Peyer's patch (tissue), 4 donors: ENCODE data around the gene RSPH1. TPM values are rescaled to one million over a fixed set of nuclear protein-coding genes. Genes with fewer than 3 reads are reported as not detected.
A peak's percentile ranks its signal among the peaks of the same experiment; 100 is the strongest.

Experiments
- DNase-seq, 3 donors: peaks; one replicate each; pipeline ENCODE4 v3.0.0-alpha.2; 2017 to 2019
- H3K27ac ChIP-seq, 4 donors: fragments of 200-600 bp; sonication (generic); one replicate each; pipeline ENCODE4 v1.5.1; 2016 to 2019
- H3K27me3 ChIP-seq, 2 donors: fragments of 200-600 bp; sonication (generic); one replicate each; pipeline ENCODE4 v1.5.1; 2019
- H3K36me3 ChIP-seq, 3 donors: fragments of 200-600 bp; sonication (generic); one replicate each; pipeline ENCODE4 v1.5.1; 2016 to 2019
- H3K4me1 ChIP-seq, 4 donors: fragments of 200-600 bp; sonication (generic); one replicate each; pipeline ENCODE4 v1.5.1; 2016 to 2019
- H3K4me3 ChIP-seq, 4 donors: fragments of 200-600 bp; sonication (generic); 1 replicate in 3 of 4; 2 replicates in 1 of 4; pipeline ENCODE4 v1.5.1; 2016 to 2019; ENCODE audit warnings: mild to moderate bottlenecking in 1 of 4
- H3K9me3 ChIP-seq, 4 donors: fragments of 200-600 bp; sonication (generic); one replicate each; pipeline ENCODE4 v1.5.1; 2016 to 2019; ENCODE audit warnings: mild to moderate bottlenecking in 1 of 4
- POLR2A ChIP-seq, 2 donors: fragments of 450-650 bp; IDR thresholded peaks; one replicate each; pipeline ENCODE4 v1.5.1; 2017; ENCODE audit warnings: antibody characterized with exemption in 2 of 2, mild to moderate bottlenecking in 2 of 2, moderate library complexity in 2 of 2
- total RNA-seq, 4 donors: library from RNA; depleted of rRNA; stranded (reverse); fragments of >200 nt; gene quantifications; one replicate each; pipeline ENCODE4 v1.1.0, GENCODE V29; 2016
- TF ChIP-seq, protein P1 (sequence below), 6 experiments: fragments of 450-650 bp in 4 of 6; fragments of 200-600 bp in 2 of 6; sonication (generic) in 1 of 6; IDR thresholded peaks; one replicate each; pipeline ENCODE4 v1.5.1; 2017 to 2019; ENCODE audit warnings: antibody characterized with exemption in 6 of 6, mild to moderate bottlenecking in 3 of 6, moderate library complexity in 1 of 6

Gene RSPH1
- total RNA-seq, 4 donors from 2014 or later, result 2.5 to 11.0 (median 6.7) TPM

DNA sequence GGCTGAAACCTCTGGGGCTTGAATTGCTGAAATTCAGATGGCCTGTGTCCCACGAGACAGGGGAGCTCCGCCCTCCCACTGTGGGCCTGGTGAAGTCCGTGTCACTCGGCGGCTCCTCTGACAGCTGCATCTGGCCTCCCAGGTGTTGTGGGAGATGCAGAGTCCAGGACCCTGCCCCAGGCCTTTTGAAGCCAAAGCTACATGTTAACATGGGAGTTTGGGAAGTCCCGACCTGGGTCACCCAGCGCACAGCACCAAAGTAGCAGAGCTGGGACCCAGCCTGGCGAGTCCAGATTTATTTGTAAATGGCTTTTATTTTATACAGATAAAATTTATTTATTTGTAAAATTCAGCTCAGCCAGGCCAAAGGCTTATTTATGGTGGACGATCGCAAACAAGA, 46.6 kb upstream of the RSPH1 start:
- H3K27ac ChIP-seq, result no peak overlapping the region
- peaks cover 0 to 3% (median 0%) of the 10 kb centered on the region in 4 donors for H3K4me1 ChIP-seq
- no peaks in the 10 kb centered on the region for H3K9me3 ChIP-seq
- no peak overlapping the region for H3K4me3 ChIP-seq
- peaks cover 0 to 86% (median 0%) of the 10 kb centered on the region in 3 donors for H3K36me3 ChIP-seq
- H3K27me3 ChIP-seq, result no peaks in the 10 kb centered on the region
- TF ChIP-seq, protein P1, sequence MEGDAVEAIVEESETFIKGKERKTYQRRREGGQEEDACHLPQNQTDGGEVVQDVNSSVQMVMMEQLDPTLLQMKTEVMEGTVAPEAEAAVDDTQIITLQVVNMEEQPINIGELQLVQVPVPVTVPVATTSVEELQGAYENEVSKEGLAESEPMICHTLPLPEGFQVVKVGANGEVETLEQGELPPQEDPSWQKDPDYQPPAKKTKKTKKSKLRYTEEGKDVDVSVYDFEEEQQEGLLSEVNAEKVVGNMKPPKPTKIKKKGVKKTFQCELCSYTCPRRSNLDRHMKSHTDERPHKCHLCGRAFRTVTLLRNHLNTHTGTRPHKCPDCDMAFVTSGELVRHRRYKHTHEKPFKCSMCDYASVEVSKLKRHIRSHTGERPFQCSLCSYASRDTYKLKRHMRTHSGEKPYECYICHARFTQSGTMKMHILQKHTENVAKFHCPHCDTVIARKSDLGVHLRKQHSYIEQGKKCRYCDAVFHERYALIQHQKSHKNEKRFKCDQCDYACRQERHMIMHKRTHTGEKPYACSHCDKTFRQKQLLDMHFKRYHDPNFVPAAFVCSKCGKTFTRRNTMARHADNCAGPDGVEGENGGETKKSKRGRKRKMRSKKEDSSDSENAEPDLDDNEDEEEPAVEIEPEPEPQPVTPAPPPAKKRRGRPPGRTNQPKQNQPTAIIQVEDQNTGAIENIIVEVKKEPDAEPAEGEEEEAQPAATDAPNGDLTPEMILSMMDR (IDR thresholded peaks at IDR 0.05), result no peak
- no peak for TF ChIP-seq POLR2A (IDR thresholded peaks at IDR 0.05)
- peak in 2 of 3 donors; percentile 33 to 40 for DNase-seq

DNA sequence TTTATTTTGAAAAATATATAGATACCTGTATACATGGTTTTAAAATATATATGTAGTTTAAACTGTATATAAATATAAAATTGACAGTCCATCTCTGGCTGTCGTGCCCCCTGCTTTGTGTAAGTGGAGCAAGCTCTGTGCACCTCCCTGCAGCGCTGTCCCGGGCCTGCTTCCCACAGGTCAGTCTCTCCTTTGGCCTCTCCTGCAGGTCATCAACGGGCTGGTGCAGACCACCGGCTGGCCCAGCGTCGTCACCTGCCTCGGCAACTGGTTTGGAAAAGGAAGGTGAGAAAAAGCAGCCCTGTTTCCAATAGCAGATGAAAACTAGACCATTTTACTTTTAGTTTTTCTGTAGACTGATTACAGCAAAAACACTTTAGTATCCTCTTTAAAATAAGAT, 46.2 kb upstream of the RSPH1 start:
- peak in 2 of 3 donors; percentile 10 to 25 for DNase-seq
- peaks cover 0 to 7% (median 0%) of the 10 kb centered on the region in 4 donors for H3K4me1 ChIP-seq
- H3K27me3 ChIP-seq, result no peaks in the 10 kb centered on the region
- H3K36me3 ChIP-seq, result peaks cover 0 to 86% (median 0%) of the 10 kb centered on the region in 3 donors
- no peak overlapping the region for H3K27ac ChIP-seq
- no peaks in the 10 kb centered on the region for H3K9me3 ChIP-seq
- TF ChIP-seq POLR2A (IDR thresholded peaks at IDR 0.05), result no peak
- TF ChIP-seq, protein P1 (IDR thresholded peaks at IDR 0.05), result no peak
- H3K4me3 ChIP-seq, result no peak overlapping the region

DNA sequence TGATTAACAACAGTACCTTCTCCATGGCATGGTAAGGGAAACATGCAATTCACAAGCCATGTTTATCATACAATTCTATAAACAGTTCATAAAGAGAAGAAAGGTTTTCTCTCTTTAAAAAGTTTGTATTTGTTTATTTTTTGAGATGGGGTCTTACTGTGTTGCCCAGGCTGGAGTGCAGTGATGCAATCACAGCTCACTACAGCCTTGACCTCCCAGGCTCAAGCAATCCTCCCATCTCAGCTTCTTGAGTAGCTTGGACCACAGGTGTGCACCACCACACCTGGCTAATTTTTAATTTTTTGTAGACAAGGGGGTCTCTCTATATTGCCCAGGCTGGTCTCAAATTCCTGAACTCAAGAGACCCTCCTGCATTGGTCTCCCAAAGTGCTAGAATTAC, 45.6 kb upstream of the RSPH1 start:
- Histone ChIP-seq H3K4me3 (no peak overlapping the region), H3K27me3 (no peaks in the 10 kb centered on the region), H3K9me3 (no peaks in the 10 kb centered on the region), H3K27ac (no peak overlapping the region), H3K36me3 (peaks cover 0 to 86% (median 0%) of the 10 kb centered on the region in 3 donors), H3K4me1 (peaks cover 0 to 11% (median 0%) of the 10 kb centered on the region in 4 donors)
- no peak for DNase-seq
- TF ChIP-seq POLR2A (IDR thresholded peaks at IDR 0.05), result no peak
- TF ChIP-seq, protein P1 (IDR thresholded peaks at IDR 0.05), result no peak

DNA sequence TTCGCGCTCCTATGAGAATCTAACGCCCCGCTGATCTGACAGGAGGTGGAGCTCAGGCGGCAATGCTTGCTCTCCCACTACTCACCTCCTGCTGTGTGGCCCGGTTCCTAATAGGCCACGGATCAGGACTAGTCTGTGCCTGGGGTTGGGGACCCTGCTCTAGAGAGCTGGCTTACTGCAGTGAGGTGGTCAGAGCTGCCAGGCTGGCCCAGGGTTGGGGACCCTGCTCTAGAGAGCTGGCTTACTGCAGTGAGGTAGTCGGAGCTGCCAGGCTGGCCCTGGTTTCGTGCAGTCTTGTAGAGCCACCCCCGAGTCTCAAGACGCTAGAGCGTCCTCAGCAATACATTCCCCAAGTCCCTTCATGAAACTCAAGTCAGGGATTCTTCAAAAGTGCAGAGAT, 45.1 kb upstream of the RSPH1 start:
- Histone ChIP-seq H3K27ac (no peak overlapping the region), H3K36me3 (peaks cover 0 to 86% (median 0%) of the 10 kb centered on the region in 3 donors), H3K9me3 (no peaks in the 10 kb centered on the region), H3K27me3 (no peaks in the 10 kb centered on the region), H3K4me3 (no peak overlapping the region), H3K4me1 (peaks cover 0 to 12% (median 0%) of the 10 kb centered on the region in 4 donors)
- TF ChIP-seq POLR2A (IDR thresholded peaks at IDR 0.05), result no peak
- TF ChIP-seq, protein P1 (IDR thresholded peaks at IDR 0.05), result no peak
- peak in 2 of 3 donors; percentile 29 to 31 for DNase-seq

DNA sequence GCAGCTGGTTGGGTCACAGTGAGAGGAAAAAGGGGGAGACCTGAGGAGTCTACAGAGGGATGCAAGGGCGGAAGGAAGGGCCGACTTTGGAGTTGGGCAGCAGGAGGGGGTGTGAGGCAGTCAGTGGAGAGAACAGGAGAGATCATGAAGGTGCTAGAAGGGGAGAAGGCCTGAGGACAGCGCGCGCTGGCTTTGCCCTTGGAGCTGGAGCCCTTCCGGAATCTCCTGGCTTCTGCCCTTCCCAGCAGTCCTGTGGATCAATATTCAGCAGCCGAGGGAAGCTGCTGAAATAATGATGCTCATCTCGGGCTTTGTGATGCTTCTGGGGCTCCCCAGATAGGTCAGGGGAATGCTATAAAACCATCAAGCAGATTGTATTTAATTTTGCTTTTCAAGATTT, 44.4 kb upstream of the RSPH1 start:
- Histone ChIP-seq H3K4me1 (peaks cover 0 to 20% (median 5%) of the 10 kb centered on the region in 4 donors), H3K9me3 (no peaks in the 10 kb centered on the region), H3K4me3 (no peak overlapping the region), H3K27me3 (no peaks in the 10 kb centered on the region), H3K36me3 (peaks cover 0 to 84% (median 0%) of the 10 kb centered on the region in 3 donors), H3K27ac (no peak overlapping the region)
- peak in 2 of 3 donors; percentile 27 to 37 for DNase-seq
- no peak for TF ChIP-seq POLR2A (IDR thresholded peaks at IDR 0.05)
- TF ChIP-seq, protein P1 (IDR thresholded peaks at IDR 0.05), result no peak
